GM18873 (cell line): Measurements from ENCODE around the gene CALHM2.
"Not testable (repeated sequence)": the region's sequence is repeated elsewhere in the genome, so short reads cannot be mapped to it uniquely, and the experiment has no call there.

Experiments
- ATAC-seq: cut with Tn5 transposase; IDR thresholded peaks from one replicate; pipeline ENCODE4 v1.9.1; 2021; ENCODE audit warnings: mild to moderate bottlenecking, moderate library complexity, moderate number of reproducible peaks; ENCODE audit not compliant: unreplicated experiment, low FRiP score

The CALHM2 gene

GRCh38 chr10:103451831-103452505 is at the start of gene CALHM2:
TSS of gene CALHM2 (minus strand) at chr10:103452370. CDS start at chr10:103449941, 2,429 bp downstream.
- peak; percentile 59 for ATAC-seq

- ATAC-seq = no peak
These were observed 49.0 kb upstream of the CALHM2 start for GRCh38 chr10:103501186-103501585.

- no peak for ATAC-seq
These were observed 48.3 kb upstream of the CALHM2 start for GRCh38 chr10:103500481-103500880.

GRCh38 chr10:103499881-103500280 is 47.7 kb upstream of the CALHM2 start:
- no peak for ATAC-seq

GRCh38 chr10:103498936-103499638 is 46.9 kb upstream of the CALHM2 start:
- no peak for ATAC-seq

- no peak for ATAC-seq
These were observed 45.2 kb upstream of the CALHM2 start for GRCh38 chr10:103497161-103497915.

GRCh38 chr10:103495321-103495720 is 43.2 kb upstream of the CALHM2 start:
- ATAC-seq = no peak

GRCh38 chr10:103493916-103494877 is 42.0 kb upstream of the CALHM2 start:
- ATAC-seq = no peak

GRCh38 chr10:103493362-103493915 is 41.3 kb upstream of the CALHM2 start, which contains the start of gene NEURL1:
TSS of gene NEURL1 (plus strand) at chr10:103493705. CDS start at chr10:103494388, 683 bp downstream.
- ATAC-seq = no peak

- no peak for ATAC-seq
These were observed 40.6 kb upstream of the CALHM2 start for GRCh38 chr10:103492655-103493261.

GRCh38 chr10:103491729-103492364 is 39.7 kb upstream of the CALHM2 start:
- ATAC-seq = no peak

GRCh38 chr10:103490986-103491314 is 38.8 kb upstream of the CALHM2 start:
- no peak for ATAC-seq

- ATAC-seq = no peak
These were observed 35.2 kb upstream of the CALHM2 start for GRCh38 chr10:103487410-103487708.

- ATAC-seq = not testable (repeated sequence)
These were observed 34.7 kb upstream of the CALHM2 start for GRCh38 chr10:103486635-103487409.

GRCh38 chr10:103481974-103482531 is 29.9 kb upstream of the CALHM2 start:
- no peak for ATAC-seq

- no peak for ATAC-seq
These were observed 28.4 kb upstream of the CALHM2 start for GRCh38 chr10:103480521-103480920.

- no peak for ATAC-seq
These were observed 27.0 kb upstream of the CALHM2 start, which contains the start of gene CALHM3 for GRCh38 chr10:103479135-103479534. TSS of gene CALHM3 (minus strand) at chr10:103479240. CDS start at chr10:103479032, 208 bp downstream.

- no peak for ATAC-seq
These were observed 26.5 kb upstream of the CALHM2 start for GRCh38 chr10:103478671-103479070.
